GM18870 (cell line): ENCODE data around the gene IQSEC1.

Source experiments
- ATAC-seq: cut with Tn5 transposase; IDR thresholded peaks from one replicate; pipeline ENCODE4 v1.9.1; 2021; ENCODE audit warnings: moderate library complexity; ENCODE audit not compliant: unreplicated experiment

The IQSEC1 gene

DNA sequence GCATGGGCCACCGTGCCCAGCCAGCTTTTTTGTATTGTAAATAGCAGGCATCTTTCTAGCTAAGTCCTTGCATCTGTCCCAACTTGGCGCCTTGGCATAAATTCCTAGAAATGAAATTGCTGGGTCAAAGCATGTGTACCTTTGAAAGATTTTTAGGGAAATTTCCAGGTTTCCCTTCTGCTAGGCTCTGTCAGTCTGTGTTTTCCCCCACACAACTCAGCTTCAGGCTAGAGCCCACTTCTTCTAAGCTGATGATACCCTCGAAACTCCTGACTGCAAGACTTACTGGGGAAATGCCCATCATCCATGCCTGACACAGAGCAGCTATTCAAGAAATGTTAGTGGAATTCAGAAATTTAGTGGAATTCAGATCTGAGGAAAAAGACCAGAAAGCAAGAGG, 221.0 kb downstream of the IQSEC1 start:
- no peak for ATAC-seq
